GM12801 (cell line): ENCODE results near the gene PDZRN4.

Experiments used
- CTCF ChIP-seq: IDR thresholded peaks from one replicate; pipeline ENCODE4 v1.5.1; 2011; ENCODE audit warnings: control low read depth; ENCODE audit not compliant: insufficient read length; ENCODE audit errors: extremely low read depth

PDZRN4 gene

DNA sequence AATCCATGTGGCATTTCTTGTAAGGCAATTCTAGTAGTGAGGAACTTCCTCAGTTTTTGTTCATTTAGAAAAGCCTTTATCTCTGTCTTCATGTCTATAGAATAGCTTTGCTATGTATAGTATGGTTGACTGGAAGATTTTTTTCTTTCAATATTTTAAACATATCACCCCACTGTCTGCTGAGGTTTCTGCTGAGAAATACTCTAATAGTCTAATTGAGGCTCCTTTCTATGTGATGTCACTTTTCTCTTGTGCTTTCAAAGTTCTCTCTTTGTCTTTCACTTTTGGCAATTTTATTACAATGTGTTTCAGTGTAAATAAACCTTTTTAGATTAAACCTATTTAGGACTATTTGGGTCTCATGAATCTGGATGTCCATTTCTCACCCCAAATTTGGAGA is 192.8 kb downstream of the PDZRN4 start:
- no peak for TF ChIP-seq CTCF

GRCh38 chr12:41402801-41403200 is 214.7 kb downstream of the PDZRN4 start:
- no peak for TF ChIP-seq CTCF

DNA sequence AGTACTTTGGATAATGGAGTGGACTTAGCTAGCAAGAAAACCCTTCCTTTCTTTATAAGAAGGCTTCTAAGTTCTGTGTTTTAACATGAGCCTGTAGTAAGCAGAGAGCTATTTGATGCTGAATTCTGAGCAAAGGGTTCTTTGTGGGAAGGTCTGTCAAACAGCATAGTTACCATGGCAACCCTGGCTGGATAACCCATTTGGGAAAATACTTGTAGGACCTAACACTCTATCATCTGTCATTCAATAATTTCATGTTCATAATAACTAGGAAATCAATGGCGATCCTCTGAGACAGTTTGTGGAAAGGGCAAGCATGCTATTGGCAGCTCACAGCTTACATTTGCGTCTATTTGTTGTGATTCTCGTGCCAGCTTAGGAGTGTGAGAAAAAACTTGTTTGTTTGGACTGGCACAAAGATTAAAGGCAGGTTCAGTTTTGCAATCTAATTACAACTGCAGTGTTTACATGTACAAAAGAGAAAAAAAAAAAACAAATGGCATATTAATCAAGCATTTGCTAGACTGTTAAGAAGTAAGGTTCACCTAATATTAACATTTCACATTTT is 219.2 kb downstream of the PDZRN4 start:
- TF ChIP-seq CTCF, result no peak

GRCh38 chr12:41409628-41410027 is 221.5 kb downstream of the PDZRN4 start:
- TF ChIP-seq CTCF, result no peak

DNA sequence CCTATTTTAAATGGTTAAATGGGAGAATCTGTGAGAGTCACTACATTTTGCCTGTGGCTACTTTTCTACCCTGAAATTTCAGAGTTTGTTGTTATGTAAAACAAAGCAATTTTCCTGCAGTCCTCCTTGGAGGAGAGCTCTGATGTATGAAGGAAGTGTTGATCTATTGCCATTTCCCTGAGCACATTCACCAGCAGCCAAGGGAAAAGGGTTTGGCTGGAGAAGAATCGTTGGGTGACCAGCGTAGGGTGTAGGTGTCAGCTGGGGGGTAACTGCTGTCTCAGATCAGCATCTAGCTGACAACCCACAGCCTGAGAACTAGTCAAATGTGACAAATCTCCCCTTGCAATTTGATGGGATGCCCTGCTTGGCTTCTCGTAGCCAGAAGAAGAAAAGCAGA is 230.5 kb downstream of the PDZRN4 start:
- TF ChIP-seq CTCF, result no peak

GRCh38 chr12:41419131-41419893 is 231.2 kb downstream of the PDZRN4 start:
- no peak for TF ChIP-seq CTCF

DNA sequence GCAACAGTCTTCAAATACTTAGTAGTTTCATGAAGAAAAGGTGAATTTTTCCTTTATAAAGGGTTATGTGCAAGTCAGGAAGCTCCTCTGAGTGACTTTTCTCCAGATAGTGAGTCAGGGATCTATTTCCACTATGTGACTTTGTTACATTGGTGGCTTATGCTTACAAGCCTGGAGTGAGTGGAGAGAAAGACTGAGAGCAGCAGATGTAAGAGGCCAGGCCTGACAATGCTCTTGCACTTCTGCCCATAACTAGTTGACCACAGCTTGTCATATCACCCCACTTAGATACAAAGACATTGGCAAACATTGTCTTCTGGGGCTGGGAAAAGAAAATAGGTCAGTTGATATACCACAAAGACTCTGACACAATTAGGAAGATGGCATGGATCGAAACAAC is 236.5 kb downstream of the PDZRN4 start:
- TF ChIP-seq CTCF, result no peak
